NCI-H524 treated with DMSO at 0.1 percent for 48 hours (cell line): ENCODE data around the gene ISL1.

Source experiments
- DNase-seq: peaks from one replicate; lab custom pipeline; 2025; lab: John Stamatoyannopoulos, UW

The ISL1 gene

GRCh38 chr5:51386916-51387883 is 4.0 kb downstream of the ISL1 start:
- no peak for DNase-seq

- DNase-seq = no peak
Observed at GRCh38 chr5:51387884-51388275, 4.6 kb downstream of the ISL1 start.

- DNase-seq = no peak
Observed at GRCh38 chr5:51388488-51389287, 5.4 kb downstream of the ISL1 start.

GRCh38 chr5:51389288-51389576 is 6.0 kb downstream of the ISL1 start:
- DNase-seq = no peak

GRCh38 chr5:51389577-51390463 is 6.6 kb downstream of the ISL1 start:
- DNase-seq = no peak

GRCh38 chr5:51391175-51391574 is 7.9 kb downstream of the ISL1 start:
- DNase-seq = no peak

- no peak for DNase-seq
Observed at GRCh38 chr5:51392689-51393199, 9.5 kb downstream of the ISL1 start.

GRCh38 chr5:51394609-51395008 is 11.4 kb downstream of the ISL1 start:
- DNase-seq = no peak

- no peak for DNase-seq
Observed at GRCh38 chr5:51395245-51395644, 12.0 kb downstream of the ISL1 start.

- DNase-seq = no peak
Observed at GRCh38 chr5:51395666-51396356, 12.6 kb downstream of the ISL1 start.

- no peak for DNase-seq
Observed at GRCh38 chr5:51396797-51397196, 13.5 kb downstream of the ISL1 start.

GRCh38 chr5:51397996-51398395 is 14.7 kb downstream of the ISL1 start:
- no peak for DNase-seq

- DNase-seq = no peak
Observed at GRCh38 chr5:51398875-51399642, 15.8 kb downstream of the ISL1 start.

GRCh38 chr5:51399643-51400006 is 16.4 kb downstream of the ISL1 start:
- DNase-seq = no peak

GRCh38 chr5:51404255-51404654 is 21.0 kb downstream of the ISL1 start:
- DNase-seq = no peak

GRCh38 chr5:51411921-51412325 is 28.7 kb downstream of the ISL1 start:
- no peak for DNase-seq

GRCh38 chr5:51414516-51414915 is 31.3 kb downstream of the ISL1 start:
- no peak for DNase-seq

- no peak for DNase-seq
Observed at GRCh38 chr5:51416149-51416548, 32.9 kb downstream of the ISL1 start.

GRCh38 chr5:51433052-51433710 is 49.9 kb downstream of the ISL1 start:
- DNase-seq = no peak

GRCh38 chr5:51439232-51439631 is 56.0 kb downstream of the ISL1 start:
- no peak for DNase-seq
